IPS-NIHi7 (cell line): ENCODE results near the gene ACVR1B.
A peak's percentile ranks its signal among the peaks of the same experiment; 100 is the strongest.

Experiments
- DNase-seq: peaks from one replicate; pipeline ENCODE4 v3.0.0; 2012; ENCODE audit warnings: mixed read lengths; ENCODE audit errors: extremely low spot score

Gene ACVR1B

GRCh38 chr12:51951199-51951842, at the start of gene ACVR1B:
ACVR1B (plus strand) TSS chr12:51951699; CDS start chr12:51951744, 45 bp downstream.
- peak; percentile 91 for DNase-seq

GRCh38 chr12:51901881-51902280, 49.6 kb upstream of the ACVR1B start:
- DNase-seq: no peak

GRCh38 chr12:51904951-51905470, 46.5 kb upstream of the ACVR1B start:
- DNase-seq: no peak

GRCh38 chr12:51905471-51906429, 45.7 kb upstream of the ACVR1B start:
- DNase-seq: no peak

GRCh38 chr12:51906430-51907082, 44.9 kb upstream of the ACVR1B start:
- no peak for DNase-seq

- DNase-seq: no peak
These were observed 44.2 kb upstream of the ACVR1B start, which contains the start of gene ACVRL1 for GRCh38 chr12:51907083-51907855. ACVRL1 (plus strand) TSS chr12:51907504; CDS start chr12:51912475, 4,971 bp downstream.

GRCh38 chr12:51907856-51908425, 43.6 kb upstream of the ACVR1B start:
- no peak for DNase-seq

- DNase-seq: no peak
These were observed 42.5 kb upstream of the ACVR1B start for GRCh38 chr12:51908876-51909592.

GRCh38 chr12:51910168-51910567, 41.3 kb upstream of the ACVR1B start:
- DNase-seq: no peak

GRCh38 chr12:51910691-51911090, 40.8 kb upstream of the ACVR1B start:
- no peak for DNase-seq

GRCh38 chr12:51911307-51911706, 40.2 kb upstream of the ACVR1B start:
- DNase-seq: no peak

- DNase-seq: no peak
These were observed 39.4 kb upstream of the ACVR1B start for GRCh38 chr12:51911788-51912711.

- DNase-seq: no peak
These were observed 38.1 kb upstream of the ACVR1B start for GRCh38 chr12:51913071-51914033.

- DNase-seq: no peak
These were observed 37.2 kb upstream of the ACVR1B start for GRCh38 chr12:51914034-51914923.

GRCh38 chr12:51915003-51915625, 36.4 kb upstream of the ACVR1B start:
- no peak for DNase-seq

- no peak for DNase-seq
These were observed 35.5 kb upstream of the ACVR1B start for GRCh38 chr12:51915951-51916350.
